Activated CD4-positive, alpha-beta T cell treated with anti-CD3 and anti-CD28 coated beads, Interleukin-2, amount 50 U/mL, for 24 hours (primary cell): Measurements from ENCODE around the gene TMEM50B.
"Not testable (repeated sequence)": the region's sequence is repeated elsewhere in the genome, so short reads cannot be mapped to it uniquely, and the experiment has no call there.

ENCODE experiments used
- DNase-seq, 2 donors: peaks; one replicate each; pipeline ENCODE4 v3.0.0-alpha.2; 2020; ENCODE audit warnings: low read depth in 1 of 2, low spot score in 1 of 2

The TMEM50B gene

GRCh38 chr21:33478935-33479678 lies 667 bp downstream of the TMEM50B start:
- DNase-seq: peak; percentile 5 to 7

- DNase-seq: no peak
These were observed 1.6 kb downstream of the TMEM50B start for GRCh38 chr21:33478182-33478581.

- DNase-seq: no peak
These were observed 2.7 kb downstream of the TMEM50B start for GRCh38 chr21:33477066-33477465.

GRCh38 chr21:33473344-33473743 lies 6.4 kb downstream of the TMEM50B start:
- DNase-seq: no peak

GRCh38 chr21:33470701-33471100 lies 9.1 kb downstream of the TMEM50B start:
- no peak for DNase-seq

- DNase-seq: not testable (repeated sequence)
These were observed 10.6 kb downstream of the TMEM50B start for GRCh38 chr21:33469183-33469582.

- no peak for DNase-seq
These were observed 18.1 kb downstream of the TMEM50B start for GRCh38 chr21:33461538-33462250.

- DNase-seq: no peak
These were observed 20.9 kb downstream of the TMEM50B start for GRCh38 chr21:33458861-33459260.

- no peak for DNase-seq
These were observed 23.9 kb downstream of the TMEM50B start for GRCh38 chr21:33455686-33456446.

GRCh38 chr21:33452362-33452761 lies 27.4 kb downstream of the TMEM50B start:
- DNase-seq: no peak

- DNase-seq: no peak
These were observed 28.1 kb downstream of the TMEM50B start for GRCh38 chr21:33451634-33452071.

GRCh38 chr21:33449616-33450015 lies 30.2 kb downstream of the TMEM50B start:
- DNase-seq: no peak

GRCh38 chr21:33446620-33447019 lies 33.2 kb downstream of the TMEM50B start:
- not testable (repeated sequence) for DNase-seq

GRCh38 chr21:33444499-33444898 lies 35.3 kb downstream of the TMEM50B start:
- no peak for DNase-seq

GRCh38 chr21:33443194-33443593 lies 36.6 kb downstream of the TMEM50B start:
- no peak for DNase-seq

GRCh38 chr21:33441489-33442477 lies 38.0 kb downstream of the TMEM50B start:
- no peak for DNase-seq

GRCh38 chr21:33437140-33437539 lies 42.6 kb downstream of the TMEM50B start:
- DNase-seq: no peak

- DNase-seq: peak; percentile 14 to 50
These were observed 44.9 kb downstream of the TMEM50B start for GRCh38 chr21:33434770-33435360.

GRCh38 chr21:33433425-33434114 lies 46.2 kb downstream of the TMEM50B start:
- DNase-seq: no peak

GRCh38 chr21:33433001-33433400 lies 46.8 kb downstream of the TMEM50B start:
- no peak for DNase-seq
